COLO668 (cell line): ENCODE data around the gene LMOD1.

ENCODE experiments used
- DNase-seq: peaks from one replicate; lab custom pipeline; 2025; ENCODE audit not compliant: unreplicated experiment; lab: John Stamatoyannopoulos, UW

LMOD1 gene

GRCh38 chr1:201895120-201895665 lies 51.2 kb downstream of the LMOD1 start:
- no peak for DNase-seq

GRCh38 chr1:201894343-201895119 lies 51.8 kb downstream of the LMOD1 start:
- no peak for DNase-seq

GRCh38 chr1:201893431-201893830 lies 52.9 kb downstream of the LMOD1 start:
- DNase-seq: no peak

- DNase-seq: no peak
Observed at GRCh38 chr1:201892211-201892610, 54.1 kb downstream of the LMOD1 start.

GRCh38 chr1:201891451-201892045 lies 54.8 kb downstream of the LMOD1 start:
- DNase-seq: no peak

- DNase-seq: no peak
Observed at GRCh38 chr1:201890806-201891450, 55.4 kb downstream of the LMOD1 start.

GRCh38 chr1:201890223-201890622 lies 56.1 kb downstream of the LMOD1 start:
- no peak for DNase-seq

GRCh38 chr1:201889090-201889968 lies 57.0 kb downstream of the LMOD1 start:
- no peak for DNase-seq

GRCh38 chr1:201888282-201889089 lies 57.9 kb downstream of the LMOD1 start, which contains the start of gene SHISA4:
Gene SHISA4 (plus strand): TSS chr1:201888898. CDS start chr1:201888995, 97 bp downstream.
- peak; percentile 56 for DNase-seq

GRCh38 chr1:201887116-201887866 lies 59.1 kb downstream of the LMOD1 start:
- DNase-seq: no peak

GRCh38 chr1:201886103-201886885 lies 60.1 kb downstream of the LMOD1 start:
- no peak for DNase-seq

- DNase-seq: no peak
Observed at GRCh38 chr1:201885531-201886075, 60.7 kb downstream of the LMOD1 start.

GRCh38 chr1:201884425-201884824 lies 61.9 kb downstream of the LMOD1 start:
- no peak for DNase-seq

- DNase-seq: no peak
Observed at GRCh38 chr1:201883786-201884185, 62.6 kb downstream of the LMOD1 start.

- DNase-seq: no peak
Observed at GRCh38 chr1:201883266-201883665, 63.1 kb downstream of the LMOD1 start.

- DNase-seq: no peak
Observed at GRCh38 chr1:201882665-201883132, 63.6 kb downstream of the LMOD1 start.

GRCh38 chr1:201881617-201882016 lies 64.7 kb downstream of the LMOD1 start:
- no peak for DNase-seq

GRCh38 chr1:201880928-201881571 lies 65.3 kb downstream of the LMOD1 start:
- DNase-seq: no peak
